ENCODE results near the gene OTOG. TPM values are rescaled to one million over a fixed set of nuclear protein-coding genes. Genes with fewer than 3 reads are reported as not detected.

Gene OTOG
- total and polyA plus RNA-seq, 2 experiments from 2014 or later = not detected

GRCh38 chr11:17684550-17684949 lies 137.5 kb downstream of the OTOG start:
- no peak overlapping the region for H2AFZ ChIP-seq
- no peaks in the 10 kb centered on the region for H3F3A ChIP-seq (ENCODE audit: insufficient read depth)
- TF ChIP-seq EZH2phosphoT487 (IDR thresholded peaks at IDR 0.05; ENCODE audit: insufficient read depth, low read depth) (no peak), EZH2 (IDR thresholded peaks at IDR 0.05; ENCODE audit: insufficient read depth, poor library complexity, severe bottlenecking) (no peak)
- H3K36me3 ChIP-seq (ENCODE audit: low read depth) = no peaks in the 10 kb centered on the region
- no peaks in the 10 kb centered on the region for H3K9me2 ChIP-seq (ENCODE audit: insufficient read depth)
- no peak overlapping the region for H3K4me3 ChIP-seq
- H3K79me2 ChIP-seq (ENCODE audit: insufficient read depth) = no peaks in the 10 kb centered on the region
- no peak overlapping the region for H3K27ac ChIP-seq
- no peaks in the 10 kb centered on the region for H4K20me1 ChIP-seq (ENCODE audit: insufficient read depth)
- H3K9ac ChIP-seq = no peak overlapping the region
- no peak for DNase-seq
- WGBS, 2 experiments (ENCODE audit: low coverage in 1 of 2, low lambda C conversion rate in 2 of 2, missing lambda C conversion rate in 2 of 2) = 52 to 54% methylated on average over 5 of the region's 5 CpGs
- no peaks in the 10 kb centered on the region for H3K9me3 ChIP-seq (ENCODE audit: low read depth)
- in situ Hi-C loops (cut with MboI) = no loop called here
- H3K27me3 ChIP-seq (replicated peaks; ENCODE audit: insufficient read depth) = peaks cover 1% of the 10 kb centered on the region; the same call in 1 of the 2 replicates
- no peaks in the 10 kb centered on the region for H3K4me1 ChIP-seq (ENCODE audit: insufficient read depth)
- no peak overlapping the region for H3K4me2 ChIP-seq (ENCODE audit: unreplicated experiment)

DNA sequence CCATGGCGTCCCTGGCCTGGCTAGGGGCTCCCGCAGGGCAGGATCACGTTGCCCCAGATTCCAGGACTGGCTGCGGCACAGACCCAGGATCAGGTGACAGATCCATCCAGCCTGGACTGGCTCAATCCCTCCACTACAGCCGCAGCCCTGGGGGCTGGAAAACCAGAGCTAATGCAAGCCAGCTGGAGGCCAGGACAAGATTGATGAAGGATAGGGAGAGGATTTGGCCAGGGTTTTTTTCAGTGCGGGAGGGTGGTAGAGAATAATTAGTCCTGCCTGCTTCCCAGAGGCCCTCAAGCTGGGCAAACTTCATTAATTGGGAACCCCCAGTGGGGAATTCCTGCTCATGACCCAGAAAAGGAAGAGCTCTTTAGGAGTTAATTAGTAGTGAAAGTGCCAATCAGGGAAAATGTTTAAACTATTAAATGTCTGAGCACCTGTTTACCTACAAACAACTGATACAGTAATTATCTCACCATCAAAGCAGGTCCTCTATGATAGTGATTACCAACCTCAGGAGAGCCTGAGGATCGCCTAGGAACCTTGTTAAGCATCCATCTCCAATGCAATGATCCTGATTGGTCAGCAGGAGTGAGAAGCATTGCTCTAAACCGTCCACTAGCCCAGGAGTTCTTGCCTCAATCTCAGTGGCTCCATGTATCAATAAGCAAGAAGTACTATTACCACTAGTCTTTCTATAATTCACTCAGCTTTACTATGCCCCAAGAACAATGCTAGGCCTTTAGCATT lies 139.3 kb downstream of the OTOG start:
- Histone ChIP-seq H3K79me2 (ENCODE audit: insufficient read depth) (no peaks in the 10 kb centered on the region), H3K4me1 (ENCODE audit: insufficient read depth) (no peaks in the 10 kb centered on the region), H3F3A (ENCODE audit: insufficient read depth) (no peaks in the 10 kb centered on the region), H3K27me3 (replicated peaks; ENCODE audit: insufficient read depth) (peaks cover 5% of the 10 kb centered on the region; the same call in 1 of the 2 replicates), H3K36me3 (ENCODE audit: low read depth) (no peaks in the 10 kb centered on the region), H3K27ac (no peak overlapping the region), H3K9me2 (ENCODE audit: insufficient read depth) (no peaks in the 10 kb centered on the region), H2AFZ (no peak overlapping the region), H3K4me3 (no peak overlapping the region), H4K20me1 (ENCODE audit: insufficient read depth) (no peaks in the 10 kb centered on the region), H3K4me2 (ENCODE audit: unreplicated experiment) (no peak overlapping the region), H3K9ac (no peak overlapping the region), H3K9me3 (ENCODE audit: low read depth) (no peaks in the 10 kb centered on the region)
- TF ChIP-seq EZH2 (IDR thresholded peaks at IDR 0.05; ENCODE audit: insufficient read depth, poor library complexity, severe bottlenecking) = no peak
- in situ Hi-C loops (cut with MboI) = no loop called here
- DNase-seq = no peak
- 5% methylated on average over 8 of the region's 8 CpGs for WGBS, 2 experiments (ENCODE audit: low coverage in 1 of 2, low lambda C conversion rate in 2 of 2, missing lambda C conversion rate in 2 of 2)

GRCh38 chr11:17687946-17688670 lies 141.0 kb downstream of the OTOG start:
- Histone ChIP-seq H4K20me1 (ENCODE audit: insufficient read depth) (no peaks in the 10 kb centered on the region), H3K9me2 (ENCODE audit: insufficient read depth) (no peaks in the 10 kb centered on the region), H3K27me3 (replicated peaks; ENCODE audit: insufficient read depth) (peaks cover 20% of the 10 kb centered on the region; the same call in 1 of the 2 replicates), H3K4me3 (no peak overlapping the region), H3K27ac (no peak overlapping the region), H3K4me2 (ENCODE audit: unreplicated experiment) (no peak overlapping the region), H3K9me3 (ENCODE audit: low read depth) (no peaks in the 10 kb centered on the region), H3K4me1 (ENCODE audit: insufficient read depth) (no peaks in the 10 kb centered on the region), H3K9ac (no peak overlapping the region), H3K36me3 (ENCODE audit: low read depth) (no peaks in the 10 kb centered on the region), H3F3A (ENCODE audit: insufficient read depth) (no peaks in the 10 kb centered on the region), H2AFZ (no peak overlapping the region), H3K79me2 (ENCODE audit: insufficient read depth) (no peaks in the 10 kb centered on the region)
- no peak for DNase-seq
- WGBS, 2 experiments (ENCODE audit: low coverage in 1 of 2, low lambda C conversion rate in 2 of 2, missing lambda C conversion rate in 2 of 2) = 49 to 51% methylated on average over 16 to 18 of the region's 18 CpGs
- TF ChIP-seq EZH2phosphoT487 (IDR thresholded peaks at IDR 0.05; ENCODE audit: insufficient read depth, low read depth) (no peak), EZH2 (IDR thresholded peaks at IDR 0.05; ENCODE audit: insufficient read depth, poor library complexity, severe bottlenecking) (no peak)
- in situ Hi-C loops (cut with MboI) = no loop called here

- Histone ChIP-seq H3K79me2 (ENCODE audit: insufficient read depth) (no peaks in the 10 kb centered on the region), H3K9ac (no peak overlapping the region), H3K9me2 (ENCODE audit: insufficient read depth) (no peaks in the 10 kb centered on the region), H3K4me2 (ENCODE audit: unreplicated experiment) (no peak overlapping the region), H4K20me1 (ENCODE audit: insufficient read depth) (no peaks in the 10 kb centered on the region), H3K27ac (no peak overlapping the region), H3K27me3 (replicated peaks; ENCODE audit: insufficient read depth) (peaks cover 38% of the 10 kb centered on the region), H3F3A (ENCODE audit: insufficient read depth) (no peaks in the 10 kb centered on the region), H3K4me1 (ENCODE audit: insufficient read depth) (no peaks in the 10 kb centered on the region), H3K4me3 (no peak overlapping the region), H2AFZ (no peak overlapping the region), H3K9me3 (ENCODE audit: low read depth) (no peaks in the 10 kb centered on the region), H3K36me3 (ENCODE audit: low read depth) (no peaks in the 10 kb centered on the region)
- in situ Hi-C loops (cut with MboI) = no loop called here
- 12 to 13% methylated on average over 2 of the region's 2 CpGs for WGBS, 2 experiments (ENCODE audit: low coverage in 1 of 2, low lambda C conversion rate in 2 of 2, missing lambda C conversion rate in 2 of 2)
- TF ChIP-seq EZH2phosphoT487 (IDR thresholded peaks at IDR 0.05; ENCODE audit: insufficient read depth, low read depth) (no peak), EZH2 (IDR thresholded peaks at IDR 0.05; ENCODE audit: insufficient read depth, poor library complexity, severe bottlenecking) (no peak)
- no peak for DNase-seq
Observed at GRCh38 chr11:17691550-17691949, 144.5 kb downstream of the OTOG start.

All from GM23248 (cell line).